GM12878 (cell line): ENCODE data around the gene FTL. TPM values are rescaled to one million over a fixed set of nuclear protein-coding genes. Genes with fewer than 3 reads are reported as not detected.
A peak's percentile ranks its signal among the peaks of the same experiment; 100 is the strongest.

Experiments
- BRCA1 ChIP-seq: IDR thresholded peaks from 2 replicates; pipeline ENCODE4 v1.6.1; 2011; ENCODE audit warnings: low read depth, low read length, improper control_type of control experiment
- CBFB ChIP-seq: IDR thresholded peaks from 2 replicates; pipeline ENCODE4 v1.6.1; 2016; ENCODE audit warnings: antibody characterized with exemption, low read depth
- EGR1 ChIP-seq, 2 experiments: IDR thresholded peaks; 1 replicate in 1 of 2; 2 replicates in 1 of 2; pipeline ENCODE4 v1.6.1; 2011 to 2012; ENCODE audit warnings: low read depth in 2 of 2, low read length in 2 of 2, borderline replicate concordance in 1 of 2, mild to moderate bottlenecking in 1 of 2, moderate library complexity in 1 of 2
- EP300 ChIP-seq, 2 experiments: fragments of 150-350 bp in 1 of 2; IDR thresholded peaks; 2 replicates each; pipeline ENCODE4 v1.6.1; 2011 to 2012; ENCODE audit warnings: low read depth in 2 of 2, low read length in 2 of 2, borderline replicate concordance in 1 of 2, improper control_type of control experiment in 1 of 2, inconsistent platforms in 1 of 2; ENCODE audit not compliant: control insufficient read depth in 1 of 2
- ETV6 ChIP-seq, 2 experiments: fragments of 450-650 bp in 1 of 2; IDR thresholded peaks in 1 of 2; conservative IDR thresholded peaks in 1 of 2; 2 replicates each; pipeline ENCODE4 v1.6.1; 2014; ENCODE audit warnings: antibody characterized with exemption in 1 of 2, borderline replicate concordance in 1 of 2, low read depth in 1 of 2, mild to moderate bottlenecking in 1 of 2, moderate library complexity in 1 of 2
- EZH2 ChIP-seq: IDR thresholded peaks from 2 replicates; pipeline ENCODE4 v1.6.1; 2012; ENCODE audit warnings: low read depth, mild to moderate bottlenecking, control low read depth, inconsistent platforms, low read length, borderline replicate concordance; ENCODE audit not compliant: control insufficient read depth
- HDAC2 ChIP-seq: fragments of 200-600 bp; sonication (generic); IDR thresholded peaks from 2 replicates; pipeline ENCODE4 v1.6.1; 2017
- IKZF1 ChIP-seq: fragments of 450-650 bp; conservative IDR thresholded peaks from 2 replicates; pipeline ENCODE4 v1.6.1; 2017; ENCODE audit warnings: antibody characterized with exemption, mild to moderate bottlenecking
- MXI1 ChIP-seq: fragments of 150-350 bp; IDR thresholded peaks from 2 replicates; pipeline ENCODE4 v1.6.1; 2011; ENCODE audit warnings: low read depth, mild to moderate bottlenecking, inconsistent platforms, low read length, improper control_type of control experiment
- NR2C2 ChIP-seq: IDR thresholded peaks from 2 replicates; pipeline ENCODE4 v1.6.1; 2011; ENCODE audit warnings: borderline replicate concordance, low read depth; ENCODE audit not compliant: control insufficient read depth, insufficient read length
- PML ChIP-seq: IDR thresholded peaks from 2 replicates; pipeline ENCODE4 v1.6.1; 2012; ENCODE audit warnings: low read length, inconsistent platforms
- POLR2A ChIP-seq: IDR thresholded peaks from 2 replicates; pipeline ENCODE4 v1.6.1; 2011; ENCODE audit warnings: low read depth, mild to moderate bottlenecking, low read length
- SIX5 ChIP-seq: IDR thresholded peaks from 2 replicates; pipeline ENCODE4 v1.6.1; 2011; ENCODE audit warnings: mild to moderate bottlenecking, low read depth, low read length, moderate library complexity; ENCODE audit not compliant: severe bottlenecking
- SMARCA5 ChIP-seq: fragments of 450-650 bp; IDR thresholded peaks from 2 replicates; pipeline ENCODE4 v1.6.1; 2017; ENCODE audit warnings: mild to moderate bottlenecking
- TCF3 ChIP-seq: IDR thresholded peaks from 2 replicates; pipeline ENCODE4 v1.6.1; 2012; ENCODE audit warnings: low read depth, mild to moderate bottlenecking, low read length, borderline replicate concordance; ENCODE audit not compliant: insufficient read depth
- WRNIP1 ChIP-seq: IDR thresholded peaks from 2 replicates; pipeline ENCODE4 v1.6.1; 2011; ENCODE audit warnings: low read depth, low read length, improper control_type of control experiment, borderline replicate concordance
- YY1 ChIP-seq: IDR thresholded peaks from 2 replicates; pipeline ENCODE4 v1.6.1; 2011; ENCODE audit warnings: low read depth, mild to moderate bottlenecking, low read length
- ZNF217 ChIP-seq: fragments of 450-650 bp; IDR thresholded peaks from 2 replicates; pipeline ENCODE4 v1.6.1; 2017; ENCODE audit warnings: antibody characterized with exemption, mild to moderate bottlenecking
- ZNF274 ChIP-seq: IDR thresholded peaks from one replicate; pipeline ENCODE4 v1.8.0; 2011; ENCODE audit not compliant: insufficient read length, insufficient read depth
- ZNF622 ChIP-seq: fragments of 450-650 bp; IDR thresholded peaks from 2 replicates; pipeline ENCODE4 v1.6.1; 2017; ENCODE audit warnings: mild to moderate bottlenecking, inconsistent platforms
- ZSCAN29 ChIP-seq: fragments of 450-650 bp; IDR thresholded peaks from 2 replicates; pipeline ENCODE4 v1.6.1; 2017; ENCODE audit warnings: mild to moderate bottlenecking, moderate library complexity
- polyA plus RNA-seq, 11 experiments: library from polyadenylated mRNA; depleted of rRNA in 4 of 11; unstranded in 6 of 11; stranded (reverse) in 5 of 11; fragments of >200 nt; fragmentation: Nextera tagmentation in 4 of 11; fragmentation: Illumina TruSeq in 1 of 11; extraction: Ambion mirVana in 4 of 11; extraction: Trizol in 1 of 11; gene quantifications; 1 replicate in 1 of 11; 2 replicates in 10 of 11; pipeline versions ENCODE4 v1.2.1 to v1.2.3, GENCODE V29; 2011 to 2016; ENCODE audit warnings: inconsistent platforms in 2 of 11, missing spikeins in 2 of 11, low read depth in 1 of 11
- total RNA-seq, 4 experiments: library from RNA; depleted of rRNA in 3 of 4; stranded (reverse); fragments of >200 nt in 3 of 4; fragmentation: Illumina TruSeq in 1 of 4; extraction: Trizol in 1 of 4; gene quantifications; 2 replicates each; pipeline versions ENCODE4 v1.2.1 to v1.2.3, GENCODE V29; 2013 to 2021
- TF ChIP-seq, protein P1 (sequence below): fragments of 450-650 bp; IDR thresholded peaks from 2 replicates; pipeline ENCODE4 v1.6.1; 2016; ENCODE audit warnings: mild to moderate bottlenecking, moderate library complexity, borderline replicate concordance
- TF ChIP-seq, protein P2 (sequence below): fragments of 450-650 bp; conservative IDR thresholded peaks from 2 replicates; pipeline ENCODE4 v1.6.1; 2017; ENCODE audit warnings: mild to moderate bottlenecking, moderate library complexity
- TF ChIP-seq, protein P3 (sequence below): fragments of 450-650 bp; IDR thresholded peaks from 2 replicates; pipeline ENCODE4 v1.6.1; 2016; ENCODE audit warnings: mild to moderate bottlenecking

FTL gene
- total and polyA plus RNA-seq, 10 of the 15 experiments (the other 5 are each of a cell fraction or from before 2014, with no cell fraction given): 364 to 8,913 (median 1,595) TPM

DNA sequence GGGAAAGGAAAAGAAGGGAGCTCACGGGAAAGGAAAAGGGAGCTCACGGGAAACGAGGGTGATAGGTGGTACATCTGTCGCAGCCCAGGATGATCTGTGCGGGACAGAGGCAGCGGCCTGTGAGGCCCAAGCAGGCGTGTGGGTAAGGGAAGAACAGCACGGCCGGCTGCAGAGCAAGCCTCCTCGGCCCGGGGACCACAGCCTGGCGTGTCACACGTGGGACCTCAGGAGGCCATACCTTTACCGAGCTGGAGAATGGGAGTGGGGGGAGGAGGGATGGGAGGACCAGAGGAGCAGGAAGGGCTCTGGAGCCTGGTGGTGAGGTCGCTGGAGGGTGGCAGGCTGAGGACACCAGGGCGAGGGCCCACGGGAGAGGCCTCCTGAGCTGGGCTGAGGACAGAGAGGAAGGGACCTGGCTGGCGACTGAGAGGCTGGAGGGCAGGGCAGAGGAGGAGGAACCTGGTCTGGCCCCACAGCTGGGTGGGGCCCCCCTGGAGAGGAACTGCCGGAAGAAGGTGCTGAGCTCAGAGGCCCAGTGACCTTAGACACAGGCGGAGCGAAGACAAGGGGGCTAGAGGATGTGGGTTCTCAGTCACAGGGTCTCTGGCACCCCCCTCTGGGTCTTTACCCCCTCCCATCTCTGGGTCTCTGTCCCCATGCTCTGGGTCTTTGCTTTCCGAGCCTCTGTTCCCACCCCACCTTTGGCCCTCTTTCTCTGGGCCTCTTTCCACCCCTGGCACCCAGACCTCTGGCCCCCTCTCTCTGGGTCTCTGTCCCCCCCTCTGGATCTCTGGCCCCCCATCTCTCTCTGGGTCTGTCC lies 2.9 kb upstream of the FTL start (continued):
- TF ChIP-seq, protein P1, sequence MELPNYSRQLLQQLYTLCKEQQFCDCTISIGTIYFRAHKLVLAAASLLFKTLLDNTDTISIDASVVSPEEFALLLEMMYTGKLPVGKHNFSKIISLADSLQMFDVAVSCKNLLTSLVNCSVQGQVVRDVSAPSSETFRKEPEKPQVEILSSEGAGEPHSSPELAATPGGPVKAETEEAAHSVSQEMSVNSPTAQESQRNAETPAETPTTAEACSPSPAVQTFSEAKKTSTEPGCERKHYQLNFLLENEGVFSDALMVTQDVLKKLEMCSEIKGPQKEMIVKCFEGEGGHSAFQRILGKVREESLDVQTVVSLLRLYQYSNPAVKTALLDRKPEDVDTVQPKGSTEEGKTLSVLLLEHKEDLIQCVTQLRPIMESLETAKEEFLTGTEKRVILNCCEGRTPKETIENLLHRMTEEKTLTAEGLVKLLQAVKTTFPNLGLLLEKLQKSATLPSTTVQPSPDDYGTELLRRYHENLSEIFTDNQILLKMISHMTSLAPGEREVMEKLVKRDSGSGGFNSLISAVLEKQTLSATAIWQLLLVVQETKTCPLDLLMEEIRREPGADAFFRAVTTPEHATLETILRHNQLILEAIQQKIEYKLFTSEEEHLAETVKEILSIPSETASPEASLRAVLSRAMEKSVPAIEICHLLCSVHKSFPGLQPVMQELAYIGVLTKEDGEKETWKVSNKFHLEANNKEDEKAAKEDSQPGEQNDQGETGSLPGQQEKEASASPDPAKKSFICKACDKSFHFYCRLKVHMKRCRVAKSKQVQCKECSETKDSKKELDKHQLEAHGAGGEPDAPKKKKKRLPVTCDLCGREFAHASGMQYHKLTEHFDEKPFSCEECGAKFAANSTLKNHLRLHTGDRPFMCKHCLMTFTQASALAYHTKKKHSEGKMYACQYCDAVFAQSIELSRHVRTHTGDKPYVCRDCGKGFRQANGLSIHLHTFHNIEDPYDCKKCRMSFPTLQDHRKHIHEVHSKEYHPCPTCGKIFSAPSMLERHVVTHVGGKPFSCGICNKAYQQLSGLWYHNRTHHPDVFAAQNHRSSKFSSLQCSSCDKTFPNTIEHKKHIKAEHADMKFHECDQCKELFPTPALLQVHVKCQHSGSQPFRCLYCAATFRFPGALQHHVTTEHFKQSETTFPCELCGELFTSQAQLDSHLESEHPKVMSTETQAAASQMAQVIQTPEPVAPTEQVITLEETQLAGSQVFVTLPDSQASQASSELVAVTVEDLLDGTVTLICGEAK: no peak
- TF ChIP-seq ZNF622 (no peak), ZSCAN29 (no peak), WRNIP1 (0 out of 2 replicates have a peak, but pooled peaks have one; percentile 24), SIX5 (no peak), BRCA1 (no peak), EZH2 (no peak), HDAC2 (no peak), POLR2A (peak; percentile 78), MXI1 (no peak), YY1 (no peak), ZNF274 (no peak), SMARCA5 (no peak; the same call in 1 of the 2 replicates), EP300 (IDR thresholded peaks at IDR 0.05; ENCODE audit: borderline replicate concordance in 1 of 2, control insufficient read depth in 1 of 2, low read depth in 2 of 2, low read length in 2 of 2) (no peak), EGR1 (IDR thresholded peaks at IDR 0.05; ENCODE audit: borderline replicate concordance in 1 of 2, low read depth in 2 of 2, low read length in 2 of 2) (0 out of 3 replicates have a peak, but pooled peaks of 1 of the 2 experiments have one; percentile 0), TCF3 (no peak), NR2C2 (no peak), ZNF217 (no peak), ETV6 (conservative IDR thresholded peaks at IDR 0.05 in 1 of 2, IDR thresholded peaks at IDR 0.05 in 1 of 2; ENCODE audit: borderline replicate concordance in 1 of 2, low read depth in 1 of 2) (no peak), CBFB (peak; percentile 26; the same call in 1 of the 2 replicates), PML (peak; percentile 88), IKZF1 (peak; percentile 53)
- TF ChIP-seq, protein P2, sequence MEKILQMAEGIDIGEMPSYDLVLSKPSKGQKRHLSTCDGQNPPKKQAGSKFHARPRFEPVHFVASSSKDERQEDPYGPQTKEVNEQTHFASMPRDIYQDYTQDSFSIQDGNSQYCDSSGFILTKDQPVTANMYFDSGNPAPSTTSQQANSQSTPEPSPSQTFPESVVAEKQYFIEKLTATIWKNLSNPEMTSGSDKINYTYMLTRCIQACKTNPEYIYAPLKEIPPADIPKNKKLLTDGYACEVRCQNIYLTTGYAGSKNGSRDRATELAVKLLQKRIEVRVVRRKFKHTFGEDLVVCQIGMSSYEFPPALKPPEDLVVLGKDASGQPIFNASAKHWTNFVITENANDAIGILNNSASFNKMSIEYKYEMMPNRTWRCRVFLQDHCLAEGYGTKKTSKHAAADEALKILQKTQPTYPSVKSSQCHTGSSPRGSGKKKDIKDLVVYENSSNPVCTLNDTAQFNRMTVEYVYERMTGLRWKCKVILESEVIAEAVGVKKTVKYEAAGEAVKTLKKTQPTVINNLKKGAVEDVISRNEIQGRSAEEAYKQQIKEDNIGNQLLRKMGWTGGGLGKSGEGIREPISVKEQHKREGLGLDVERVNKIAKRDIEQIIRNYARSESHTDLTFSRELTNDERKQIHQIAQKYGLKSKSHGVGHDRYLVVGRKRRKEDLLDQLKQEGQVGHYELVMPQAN: no peak; the same call in 1 of the 2 replicates
- TF ChIP-seq, protein P3, sequence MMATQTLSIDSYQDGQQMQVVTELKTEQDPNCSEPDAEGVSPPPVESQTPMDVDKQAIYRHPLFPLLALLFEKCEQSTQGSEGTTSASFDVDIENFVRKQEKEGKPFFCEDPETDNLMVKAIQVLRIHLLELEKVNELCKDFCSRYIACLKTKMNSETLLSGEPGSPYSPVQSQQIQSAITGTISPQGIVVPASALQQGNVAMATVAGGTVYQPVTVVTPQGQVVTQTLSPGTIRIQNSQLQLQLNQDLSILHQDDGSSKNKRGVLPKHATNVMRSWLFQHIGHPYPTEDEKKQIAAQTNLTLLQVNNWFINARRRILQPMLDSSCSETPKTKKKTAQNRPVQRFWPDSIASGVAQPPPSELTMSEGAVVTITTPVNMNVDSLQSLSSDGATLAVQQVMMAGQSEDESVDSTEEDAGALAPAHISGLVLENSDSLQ: no peak; the same call in 1 of the 2 replicates
